Right lobe of liver (tissue), 4 donors: ENCODE data around the gene KCNE3.

ENCODE experiments used
- CTCF ChIP-seq, 4 donors: fragments of 200-600 bp in 3 of 4; fragments of 450-650 bp in 1 of 4; IDR thresholded peaks; one replicate each; pipeline versions ENCODE4 v1.5.1 to v1.8.0; 2016 to 2022; ENCODE audit warnings: antibody characterized with exemption in 4 of 4, mild to moderate bottlenecking in 2 of 4
- POLR2A ChIP-seq: fragments of 450-650 bp; IDR thresholded peaks from one replicate; pipeline ENCODE4 v1.6.1; 2017; ENCODE audit warnings: antibody characterized with exemption, mild to moderate bottlenecking
- donor health status: DM: no; HTN: no; CAD: no.
- donor health status: DM: no; HTN: no; CAD: no.
- donor health status: DM: no; HTN: yes; CAD: no.

- TF ChIP-seq CTCF (IDR thresholded peaks at IDR 0.05) (no peak), POLR2A (no peak)
These were observed 36.8 kb upstream of the KCNE3 start for GRCh38 chr11:74504100-74504691.
